LNCaP clone FGC (cell line): ENCODE data around the gene GNMT.

Experiments used
- DNase-seq: peaks from one replicate; pipeline ENCODE4 v3.0.0-alpha.2; 2011; ENCODE audit warnings: low read depth
- H3K4me3 ChIP-seq: 2 replicates; pipeline ENCODE4 v1.5.1; 2011; ENCODE audit warnings: mild to moderate bottlenecking, low read depth, low read length, control low read depth
- CTCF ChIP-seq: IDR thresholded peaks from 2 replicates; pipeline ENCODE4 v1.5.1; 2012; ENCODE audit warnings: mild to moderate bottlenecking; ENCODE audit not compliant: control insufficient read depth, insufficient read depth; ENCODE audit errors: extremely low read depth

The GNMT gene

GRCh38 chr6:42935322-42935721, 25.2 kb upstream of the GNMT start:
- no peak for TF ChIP-seq CTCF
- no peak for DNase-seq

GRCh38 chr6:42936398-42936797, 24.2 kb upstream of the GNMT start:
- no peak for TF ChIP-seq CTCF
- DNase-seq, result no peak
- H3K4me3 ChIP-seq, result no peak overlapping the region

More at GRCh38 chr6:42935322-42935721, 25.2 kb upstream of the GNMT start:
- H3K4me3 ChIP-seq, result no peak overlapping the region

GRCh38 chr6:42937548-42938427, 22.8 kb upstream of the GNMT start:
- no peak overlapping the region for H3K4me3 ChIP-seq
- no peak for TF ChIP-seq CTCF
- DNase-seq, result no peak

- DNase-seq, result no peak
- no peak overlapping the region for H3K4me3 ChIP-seq
- TF ChIP-seq CTCF, result no peak
Observed at GRCh38 chr6:42938428-42938796, 22.1 kb upstream of the GNMT start.

- no peak for TF ChIP-seq CTCF
- H3K4me3 ChIP-seq, result no peak overlapping the region
- no peak for DNase-seq
Observed at GRCh38 chr6:42938987-42939809, 21.4 kb upstream of the GNMT start.

- DNase-seq, result no peak
- H3K4me3 ChIP-seq, result no peak overlapping the region
- TF ChIP-seq CTCF, result no peak
Observed at GRCh38 chr6:42939810-42940167, 20.8 kb upstream of the GNMT start.
